ENCODE data around the gene CLASP1. TPM values are rescaled to one million over a fixed set of nuclear protein-coding genes. Genes with fewer than 3 reads are reported as not detected.

The CLASP1 gene
- total and polyA plus RNA-seq, 2 donors (not counting 3 experiments of a cell fraction or from before 2014, with no cell fraction given), result 10.0 to 57.9 TPM

DNA sequence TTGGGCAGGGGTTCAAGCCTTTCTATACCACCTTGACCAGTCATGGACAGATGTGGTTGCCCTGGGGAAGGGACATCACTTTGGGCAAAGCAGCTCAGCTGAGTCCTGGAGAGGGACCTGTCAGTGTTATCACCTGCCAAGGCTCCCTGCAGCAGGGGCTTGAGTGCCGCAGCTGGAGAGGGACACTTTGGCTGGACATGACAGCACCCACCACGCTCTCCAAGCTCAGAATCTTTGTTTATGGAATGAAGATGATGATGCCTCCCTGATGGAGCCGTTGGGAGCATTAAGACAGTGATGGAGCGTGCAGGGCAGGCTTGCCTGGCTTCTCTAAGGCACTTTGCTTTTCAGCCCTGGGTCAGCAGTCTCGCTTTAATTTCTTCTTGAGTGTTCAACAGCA, 360.0 kb downstream of the CLASP1 start:
- Histone ChIP-seq H3K27ac (ENCODE audit: insufficient read depth, low read depth, low read length) (no peak overlapping the region), H4K20me1 (replicated peaks; ENCODE audit: control insufficient read depth, extremely low read depth, insufficient read depth, low read length) (no peaks in the 10 kb centered on the region), H3K36me3 (ENCODE audit: control insufficient read depth in 2 of 2, extremely low read depth in 1 of 2, insufficient read depth in 2 of 2, low read length in 2 of 2) (no peaks in the 10 kb centered on the region), H3K79me2 (ENCODE audit: control insufficient read depth, insufficient read depth, low read length) (no peaks in the 10 kb centered on the region), H3K9me1 (replicated peaks; ENCODE audit: control insufficient read depth, extremely low read depth, insufficient read depth, low read length) (no peaks in the 10 kb centered on the region), H2AFZ (ENCODE audit: low read depth, low read length) (no peak overlapping the region), H3K9me3 (replicated peaks; ENCODE audit: control insufficient read depth, insufficient read depth, low read length) (no peaks in the 10 kb centered on the region), H3K4me3 (replicated peaks in 1 of 3; ENCODE audit: insufficient read depth in 1 of 3, low read depth in 1 of 3, low read length in 3 of 3) (no peak overlapping the region), H3K27me3 (ENCODE audit: control insufficient read depth in 2 of 2, insufficient read depth in 2 of 2, low read length in 2 of 2) (peaks cover 10 to 17% of the 10 kb centered on the region in 2 experiments), H3K4me2 (ENCODE audit: insufficient read depth, low read length) (no peak overlapping the region), H3K9ac (replicated peaks; ENCODE audit: extremely low read depth, insufficient read depth, low read length) (no peak overlapping the region), H3K4me1 (ENCODE audit: control insufficient read depth, extremely low read depth, insufficient read depth, low read length) (no peaks in the 10 kb centered on the region)
- ChIA-PET POLR2A (no interaction called here), CTCF (interaction anchor here (1.2 kb wide), 1 partner anchor 8 kb away, joined by 3 read pairs; no protein-coding TSS in a partner anchor)
- intact Hi-C loops (cut with micrococcal nuclease), result no loop called here
- FAIRE-seq (no peak), DNase-seq (ENCODE audit: low read depth, low spot score) (no peak)
- dilution Hi-C loops (cut with MboI; ENCODE audit: extremely low pct_ligation_motif_present, low sequenced_read_pairs), result no loop called here
- no TSS peak for BruUV-seq (replicated peaks)
- TF ChIP-seq FOS (IDR thresholded peaks at IDR 0.05; ENCODE audit: borderline replicate concordance, insufficient read depth, low read length) (no peak), EZH2 (IDR thresholded peaks at IDR 0.05; ENCODE audit: borderline replicate concordance, low read depth, low read length, severe bottlenecking) (no peak), POLR2AphosphoS5 (IDR thresholded peaks at IDR 0.05; ENCODE audit: insufficient read depth, low read depth, low read length) (no peak), JUN (IDR thresholded peaks at IDR 0.05; ENCODE audit: borderline replicate concordance, insufficient read depth, insufficient read length, low read depth) (no peak), MYC (IDR thresholded peaks at IDR 0.05; ENCODE audit: low read depth, low read length) (no peak), POLR2A (IDR thresholded peaks at IDR 0.05; ENCODE audit: low read depth, low read length) (no peak), GATA2 (IDR thresholded peaks at IDR 0.05; ENCODE audit: insufficient read depth, insufficient read length, low read depth, low read length) (no peak)
- TF ChIP-seq, protein P1, sequence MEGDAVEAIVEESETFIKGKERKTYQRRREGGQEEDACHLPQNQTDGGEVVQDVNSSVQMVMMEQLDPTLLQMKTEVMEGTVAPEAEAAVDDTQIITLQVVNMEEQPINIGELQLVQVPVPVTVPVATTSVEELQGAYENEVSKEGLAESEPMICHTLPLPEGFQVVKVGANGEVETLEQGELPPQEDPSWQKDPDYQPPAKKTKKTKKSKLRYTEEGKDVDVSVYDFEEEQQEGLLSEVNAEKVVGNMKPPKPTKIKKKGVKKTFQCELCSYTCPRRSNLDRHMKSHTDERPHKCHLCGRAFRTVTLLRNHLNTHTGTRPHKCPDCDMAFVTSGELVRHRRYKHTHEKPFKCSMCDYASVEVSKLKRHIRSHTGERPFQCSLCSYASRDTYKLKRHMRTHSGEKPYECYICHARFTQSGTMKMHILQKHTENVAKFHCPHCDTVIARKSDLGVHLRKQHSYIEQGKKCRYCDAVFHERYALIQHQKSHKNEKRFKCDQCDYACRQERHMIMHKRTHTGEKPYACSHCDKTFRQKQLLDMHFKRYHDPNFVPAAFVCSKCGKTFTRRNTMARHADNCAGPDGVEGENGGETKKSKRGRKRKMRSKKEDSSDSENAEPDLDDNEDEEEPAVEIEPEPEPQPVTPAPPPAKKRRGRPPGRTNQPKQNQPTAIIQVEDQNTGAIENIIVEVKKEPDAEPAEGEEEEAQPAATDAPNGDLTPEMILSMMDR (IDR thresholded peaks at IDR 0.05; ENCODE audit: extremely low read depth in 1 of 2, insufficient read depth in 1 of 2, low read depth in 1 of 2, low read length in 2 of 2), result no peak
- TF ChIP-seq, protein P2, sequence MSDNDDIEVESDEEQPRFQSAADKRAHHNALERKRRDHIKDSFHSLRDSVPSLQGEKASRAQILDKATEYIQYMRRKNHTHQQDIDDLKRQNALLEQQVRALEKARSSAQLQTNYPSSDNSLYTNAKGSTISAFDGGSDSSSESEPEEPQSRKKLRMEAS (IDR thresholded peaks at IDR 0.05; ENCODE audit: insufficient read depth, insufficient read length), result no peak

Data from endothelial cell of umbilical vein (primary cell).